Stomach (tissue), 9 donors: ENCODE results near the gene RBM47. TPM values are rescaled to one million over a fixed set of nuclear protein-coding genes. Genes with fewer than 3 reads are reported as not detected.

Experiments used
- DNase-seq, 2 donors: peaks; one replicate each; pipeline versions ENCODE4 v3.0.0 to v3.0.0-alpha.2; 2013 to 2019
- H3K27ac ChIP-seq, 5 donors: fragments of 200-600 bp in 4 of 5; sonication (generic) in 4 of 5; one replicate each; pipeline ENCODE4 v1.5.1; 2013 to 2019; ENCODE audit warnings: mild to moderate bottlenecking in 1 of 5, moderate library complexity in 1 of 5
- H3K27me3 ChIP-seq, 3 donors: fragments of 200-600 bp; sonication (generic); one replicate each; pipeline ENCODE4 v1.5.1; 2017 to 2019; ENCODE audit warnings: mixed run types in 1 of 3
- H3K36me3 ChIP-seq, 4 donors: fragments of 200-600 bp; sonication (generic); 1 replicate in 3 of 4; 2 replicates in 1 of 4; pipeline ENCODE4 v1.5.1; 2016 to 2019
- H3K4me1 ChIP-seq, 4 donors: fragments of 200-600 bp; sonication (generic); one replicate each; pipeline ENCODE4 v1.5.1; 2016 to 2019
- H3K4me3 ChIP-seq, 4 donors: fragments of 200-600 bp; sonication (generic) in 3 of 4; one replicate each; pipeline ENCODE4 v1.5.1; 2016 to 2019; ENCODE audit warnings: mild to moderate bottlenecking in 1 of 4
- H3K9me3 ChIP-seq, 4 donors: fragments of 200-600 bp; sonication (generic); one replicate each; pipeline ENCODE4 v1.5.1; 2016 to 2019
- CTCF ChIP-seq, 7 experiments: fragments of 450-650 bp in 4 of 7; fragments of 200-600 bp in 3 of 7; sonication (generic) in 3 of 7; IDR thresholded peaks; one replicate each; pipeline ENCODE4 v1.5.1; 2016 to 2019; ENCODE audit warnings: antibody characterized with exemption in 7 of 7, control low read depth in 2 of 7, mild to moderate bottlenecking in 1 of 7
- EP300 ChIP-seq: sonication (generic); formaldehyde crosslinking; IDR thresholded peaks from one replicate; pipeline ENCODE4 v1.6.1; 2017; ENCODE audit warnings: antibody characterized with exemption
- POLR2A ChIP-seq, 4 donors: fragments of 450-650 bp; IDR thresholded peaks; one replicate each; pipeline ENCODE4 v1.6.1; 2016; ENCODE audit warnings: antibody characterized with exemption in 4 of 4, control low read depth in 2 of 4, mild to moderate bottlenecking in 1 of 4, moderate library complexity in 1 of 4
- POLR2AphosphoS5 ChIP-seq, 3 donors: sonication (generic); formaldehyde crosslinking; IDR thresholded peaks; one replicate each; pipeline ENCODE4 v1.6.1; 2016; ENCODE audit warnings: antibody characterized with exemption in 3 of 3
- WGBS, 5 donors: extraction: QIAGEN DNeasy Blood & Tissue Kit in 3 of 5; methylation state at CpG; one replicate each; pipeline versions ENCODE4 v1.1.5 to v1.1.7; 2013 to 2018; 5-methylcytosine and 5-hydroxymethylcytosine counted together
- intact Hi-C: fragments of 100-400 bp; cut with DNase I; formaldehyde crosslinking; loops from one replicate; pipeline ENCODE4 v1.15.1; 2023; ENCODE audit warnings: low total_unique reads
- polyA plus RNA-seq, 3 donors: library from polyadenylated mRNA; stranded (reverse); fragments of 200-250 nt; gene quantifications; one replicate each; pipeline ENCODE4 v1.2.3, GENCODE V29; 2013
- total RNA-seq, 5 donors: library from RNA; depleted of rRNA; stranded (reverse); fragments of >200 nt; gene quantifications; one replicate each; pipeline versions ENCODE4 v1.1.0 to v1.2.3, GENCODE V29; 2014 to 2016
- donor health status: healthy with polysubstance abuse.
- donor health status: Bipolar disorder and iron deficiency.
- donor health status: healthy.

Gene RBM47
- total and polyA plus RNA-seq, 8 donors, result 18.5 to 448 (median 160) TPM

- Histone ChIP-seq H3K27ac (peak overlapping the region in 4 of 5 donors; percentile 23 to 71 (median 44)), H3K4me1 (peaks cover 5 to 39% (median 12%) of the 10 kb centered on the region in 4 donors), H3K27me3 (no peaks in the 10 kb centered on the region), H3K9me3 (no peaks in the 10 kb centered on the region), H3K36me3 (peaks cover 0 to 16% (median 0%) of the 10 kb centered on the region in 4 donors), H3K4me3 (no peak overlapping the region)
- intact Hi-C loops, result no loop called here
- no peak for DNase-seq
- 80 to 92% (median 88%) methylated on average over 2 of the region's 2 CpGs for WGBS, 5 donors
- TF ChIP-seq POLR2AphosphoS5 (IDR thresholded peaks at IDR 0.05) (no peak), CTCF (IDR thresholded peaks at IDR 0.05) (no peak), POLR2A (IDR thresholded peaks at IDR 0.05) (no peak), EP300 (no peak)
These were observed 42.3 kb downstream of the RBM47 start for GRCh38 chr4:40587351-40587750.

DNA sequence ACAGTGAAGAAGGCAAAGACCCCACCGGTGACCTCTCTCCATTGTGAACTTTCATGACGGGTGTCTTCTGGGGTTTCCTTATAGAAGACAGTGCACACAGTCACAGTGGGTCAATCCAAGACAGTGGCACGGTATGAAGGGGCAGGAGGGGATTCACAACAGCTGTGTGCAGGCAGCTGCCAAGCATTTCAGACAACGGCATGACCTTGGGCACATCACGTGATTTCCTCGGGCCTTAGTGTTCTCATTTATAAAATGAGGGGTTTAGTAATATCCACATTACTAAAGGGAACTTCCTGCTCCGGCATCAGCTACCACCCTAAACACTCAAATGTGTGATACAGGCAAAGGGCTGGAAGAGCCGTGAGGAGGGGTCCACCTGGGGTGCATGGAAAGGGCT, 42.9 kb downstream of the RBM47 start:
- Histone ChIP-seq H3K4me3 (no peak overlapping the region), H3K36me3 (peaks cover 0 to 14% (median 0%) of the 10 kb centered on the region in 4 donors), H3K4me1 (peaks cover 5 to 39% (median 12%) of the 10 kb centered on the region in 4 donors), H3K27me3 (no peaks in the 10 kb centered on the region), H3K27ac (peak overlapping the region in 4 of 5 donors; percentile 20 to 71 (median 44)), H3K9me3 (no peaks in the 10 kb centered on the region)
- intact Hi-C loops, result no loop called here
- WGBS, 5 donors, result 59 to 80% (median 69%) methylated on average over 8 of the region's 8 CpGs
- TF ChIP-seq EP300, result no peak
- TF ChIP-seq POLR2AphosphoS5 (IDR thresholded peaks at IDR 0.05), result no peak
- no peak for TF ChIP-seq CTCF (IDR thresholded peaks at IDR 0.05)
- no peak for TF ChIP-seq POLR2A (IDR thresholded peaks at IDR 0.05)
- no peak for DNase-seq

GRCh38 chr4:40586034-40586433, 43.6 kb downstream of the RBM47 start:
- WGBS, 5 donors, result 64 to 76% (median 68%) methylated on average over 2 of the region's 2 CpGs
- no peak for DNase-seq
- Histone ChIP-seq H3K4me1 (peaks cover 5 to 41% (median 13%) of the 10 kb centered on the region in 4 donors), H3K27ac (peak overlapping the region in 3 of 5 donors; percentile 20 to 71 (median 63)), H3K27me3 (no peaks in the 10 kb centered on the region), H3K4me3 (no peak overlapping the region), H3K9me3 (no peaks in the 10 kb centered on the region), H3K36me3 (peaks cover 0 to 8% (median 0%) of the 10 kb centered on the region in 4 donors)
- TF ChIP-seq CTCF (IDR thresholded peaks at IDR 0.05) (no peak), POLR2AphosphoS5 (IDR thresholded peaks at IDR 0.05) (no peak), EP300 (no peak), POLR2A (IDR thresholded peaks at IDR 0.05) (no peak)
- intact Hi-C loops, result no loop called here

DNA sequence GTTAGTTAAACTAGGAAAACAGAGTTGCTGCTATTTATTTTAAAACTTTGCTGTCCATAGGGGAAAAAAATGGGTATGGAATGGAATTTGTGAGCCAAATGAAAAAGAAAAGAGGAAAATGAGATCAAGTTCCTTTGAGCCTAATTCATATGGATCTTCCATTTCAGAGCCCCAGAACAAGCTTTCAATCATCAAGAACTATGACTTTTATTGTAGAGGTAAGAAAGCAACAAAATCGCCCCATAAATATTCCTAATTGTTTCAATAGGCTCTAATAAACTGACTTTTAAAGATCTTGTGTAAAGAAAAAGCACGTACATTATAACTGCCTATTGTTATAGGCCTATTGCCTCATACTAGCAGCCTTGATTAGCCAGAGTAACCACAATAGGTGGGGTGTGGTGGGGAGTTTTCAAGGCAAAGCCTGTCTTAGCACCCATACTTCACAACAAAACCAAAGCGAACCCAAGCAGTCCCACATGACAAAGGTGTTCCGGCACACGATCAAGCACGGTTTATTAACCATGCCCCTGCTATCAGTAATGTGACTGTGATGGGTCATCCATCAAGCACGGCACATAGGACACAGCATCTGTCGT, 44.4 kb downstream of the RBM47 start:
- DNase-seq, result peak in 1 of 2 donors; percentile 79
- WGBS, 5 donors, result 37 to 55% (median 41%) methylated on average over 6 to 8 of the region's 8 CpGs
- TF ChIP-seq CTCF (IDR thresholded peaks at IDR 0.05) (no peak), POLR2AphosphoS5 (IDR thresholded peaks at IDR 0.05) (peak in 1 of 3 donors; percentile 3)
- no peaks in the 10 kb centered on the region for H3K27me3 ChIP-seq
- intact Hi-C loops, result no loop called here
- no peak overlapping the region for H3K4me3 ChIP-seq
- H3K4me1 ChIP-seq, result peaks cover 5 to 48% (median 15%) of the 10 kb centered on the region in 4 donors
- H3K36me3 ChIP-seq, result peaks cover 0 to 2% (median 0%) of the 10 kb centered on the region in 4 donors
- H3K27ac ChIP-seq, result peak overlapping the region in 3 of 5 donors; percentile 7 to 71 (median 63)
- no peaks in the 10 kb centered on the region for H3K9me3 ChIP-seq
